Naive thymus-derived CD4-positive, alpha-beta T cell (primary cell): Measurements from ENCODE around the gene RP2. TPM values are rescaled to one million over a fixed set of nuclear protein-coding genes. Genes with fewer than 3 reads are reported as not detected.

ENCODE experiments used
- ATAC-seq: fragments of 150-1000 bp; cut with Tn5 transposase; 2 replicates; pipeline ENCODE4 v1.10.0; 2021; ENCODE audit warnings: mild to moderate bottlenecking, moderate library complexity
- CTCF ChIA-PET: fragments of 350-600 bp; sonication (Branson Sonifier 250); formaldehyde crosslinking; loops from one replicate; lab custom pipeline; 2021; ENCODE audit warnings: antibody characterized with exemption; lab: Charles Lee
- POLR2A ChIA-PET: fragments of 350-600 bp; sonication (Branson Sonifier 250); formaldehyde crosslinking; loops from one replicate; lab custom pipeline; 2021; ENCODE audit warnings: antibody characterized with exemption, inconsistent platforms; lab: Charles Lee
- DNase-seq, 9 donors: peaks; one replicate each; pipeline versions ENCODE4 v3.0.0 to v3.0.0-alpha.2; 2020 to 2022; ENCODE audit warnings: mixed read lengths in 1 of 9
- H3K27ac ChIP-seq: one replicate; pipeline ENCODE4 v1.7.0; 2013; ENCODE audit warnings: mild to moderate bottlenecking, low read depth, low read length, moderate library complexity
- H3K27me3 ChIP-seq, 2 donors: one replicate each; pipeline ENCODE4 v1.7.0; 2013; ENCODE audit warnings: low read length in 2 of 2, mild to moderate bottlenecking in 2 of 2, moderate library complexity in 2 of 2; ENCODE audit not compliant: control insufficient read depth in 2 of 2, insufficient read depth in 2 of 2
- H3K36me3 ChIP-seq, 3 experiments: 1 replicate in 2 of 3; 2 replicates in 1 of 3; pipeline ENCODE4 v1.7.0; 2013; ENCODE audit warnings: low read length in 3 of 3, mild to moderate bottlenecking in 3 of 3, moderate library complexity in 1 of 3; ENCODE audit not compliant: insufficient read depth in 3 of 3, control insufficient read depth in 2 of 3
- H3K4me1 ChIP-seq, 2 donors: one replicate each; pipeline ENCODE4 v1.7.0; 2013; ENCODE audit warnings: low read length in 2 of 2, mild to moderate bottlenecking in 2 of 2, moderate library complexity in 1 of 2; ENCODE audit not compliant: control insufficient read depth in 2 of 2, insufficient read depth in 2 of 2
- H3K4me3 ChIP-seq: 2 replicates; pipeline ENCODE4 v1.7.0; 2013; ENCODE audit warnings: mild to moderate bottlenecking, low read length
- H3K9me3 ChIP-seq, 3 experiments: 1 replicate in 2 of 3; 2 replicates in 1 of 3; pipeline ENCODE4 v1.7.0; 2013; ENCODE audit warnings: low read length in 3 of 3; ENCODE audit not compliant: control insufficient read depth in 2 of 3
- H3K27ac Mint-ChIP-seq, 9 donors: one replicate each; pipeline ENCODE4 v1.8.0; 2020 to 2022; ENCODE audit warnings: mixed read lengths in 9 of 9, mild to moderate bottlenecking in 8 of 9, moderate library complexity in 5 of 9, inconsistent platforms in 2 of 9
- H3K27me3 Mint-ChIP-seq, 5 donors: one replicate each; pipeline ENCODE4 v1.8.0; 2021 to 2022; ENCODE audit warnings: mixed read lengths in 5 of 5, mild to moderate bottlenecking in 1 of 5
- H3K36me3 Mint-ChIP-seq, 5 donors: one replicate each; pipeline ENCODE4 v1.8.0; 2020 to 2022; ENCODE audit warnings: mixed read lengths in 5 of 5, mild to moderate bottlenecking in 3 of 5, inconsistent platforms in 1 of 5
- H3K4me1 Mint-ChIP-seq, 7 donors: one replicate each; pipeline ENCODE4 v1.8.0; 2020 to 2022; ENCODE audit warnings: mixed read lengths in 7 of 7, mild to moderate bottlenecking in 3 of 7, inconsistent platforms in 1 of 7
- H3K4me3 Mint-ChIP-seq, 10 donors: one replicate each; pipeline ENCODE4 v1.8.0; 2020 to 2022; ENCODE audit warnings: mild to moderate bottlenecking in 10 of 10, mixed read lengths in 10 of 10, moderate library complexity in 6 of 10, inconsistent platforms in 2 of 10
- H3K9me3 Mint-ChIP-seq, 11 donors: one replicate each; pipeline ENCODE4 v1.8.0; 2020 to 2022; ENCODE audit warnings: mixed read lengths in 11 of 11, mild to moderate bottlenecking in 4 of 11, inconsistent platforms in 1 of 11, moderate library complexity in 1 of 11
- intact Hi-C, 2 donors: fragments of 100-400 bp; cut with micrococcal nuclease; formaldehyde crosslinking; loops; one replicate each; pipeline ENCODE4 v1.15.1; 2023
- polyA plus RNA-seq, 2 donors: library from polyadenylated mRNA; unstranded; fragments of 300-500 nt; fragmentation: Illumina TruSeq; gene quantifications; one replicate each; pipeline ENCODE4 v1.2.3, GENCODE V29; 2021
- total RNA-seq, 6 experiments: library from RNA in 5 of 6; stranded (reverse) in 5 of 6; gene quantifications; 1 replicate in 5 of 6; 2 replicates in 1 of 6; pipeline ENCODE4 v1.2.3 and lab custom pipeline; 2021 to 2026

RP2 gene
- total and polyA plus RNA-seq, 7 experiments from 2014 or later: 3.2 to 14.5 (median 6.2) TPM

GRCh38 chrX:46838974-46839480 lies 2.2 kb downstream of the RP2 start:
- intact Hi-C loops: loop anchor here in 1 of 2 donors (5.0 to 10.0 kb wide), 2 partner anchors 987 to 1636 kb away; partner anchors contain the start of genes FTSJ1 and SLC38A5
- peaks cover 0 to 32% (median 12%) of the 10 kb centered on the region in 7 donors for H3K4me1 Mint-ChIP-seq
- Histone ChIP-seq H3K4me3 (no peak overlapping the region), H3K27ac (no peak overlapping the region), H3K4me1 (no peaks in the 10 kb centered on the region), H3K9me3 (no peaks in the 10 kb centered on the region), H3K36me3 (peaks cover 0 to 6% (median 0%) of the 10 kb centered on the region in 3 experiments), H3K27me3 (no peaks in the 10 kb centered on the region)
- peaks cover 0 to 1% (median 0%) of the 10 kb centered on the region in 11 donors for H3K9me3 Mint-ChIP-seq
- ChIA-PET POLR2A (interaction anchor here (0.6 kb wide), 1 partner anchor 1809 kb away, joined by 3 read pairs; no protein-coding TSS in a partner anchor), CTCF (no interaction called here)
- H3K36me3 Mint-ChIP-seq: peaks cover 0 to 2% (median 0%) of the 10 kb centered on the region in 5 donors
- H3K27ac Mint-ChIP-seq: no peak overlapping the region
- H3K27me3 Mint-ChIP-seq: no peaks in the 10 kb centered on the region
- peak overlapping the region in 2 of 10 donors; percentile 98 to 99 for H3K4me3 Mint-ChIP-seq
- DNase-seq (no peak), ATAC-seq (no peak)

DNA sequence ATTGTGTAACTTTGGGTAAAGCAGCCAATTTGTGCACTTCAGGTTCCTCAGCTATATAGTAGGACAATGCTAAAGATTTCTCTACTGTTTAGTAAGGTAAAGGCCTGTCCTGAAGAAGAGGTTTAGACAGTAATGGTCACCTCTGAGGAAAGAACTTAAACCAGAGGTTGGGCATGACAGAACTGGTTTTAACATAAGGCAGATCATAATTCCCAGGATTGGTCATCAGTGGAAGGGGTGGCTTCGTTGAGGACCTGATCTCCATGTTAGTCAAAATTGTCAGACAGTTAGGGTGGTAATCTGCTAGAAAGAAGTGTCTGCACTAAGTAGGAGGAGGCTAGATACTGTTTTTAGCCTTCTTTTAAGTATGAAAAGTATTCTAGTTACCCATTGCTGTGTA lies 4.1 kb downstream of the RP2 start:
- intact Hi-C loops: no loop called here
- Mint-ChIP-seq H3K27me3 (no peaks in the 10 kb centered on the region), H3K4me3 (no peak overlapping the region), H3K4me1 (peaks cover 0 to 32% (median 12%) of the 10 kb centered on the region in 7 donors), H3K9me3 (peaks cover 0 to 1% (median 0%) of the 10 kb centered on the region in 11 donors), H3K36me3 (peaks cover 0 to 5% (median 0%) of the 10 kb centered on the region in 5 donors), H3K27ac (no peak overlapping the region)
- POLR2A ChIA-PET: interaction anchor here (0.5 kb wide), 1 partner anchor 11 kb away, joined by 3 read pairs; no protein-coding TSS in a partner anchor
- DNase-seq (no peak), ATAC-seq (no peak)
- Histone ChIP-seq H3K9me3 (no peaks in the 10 kb centered on the region), H3K4me1 (no peaks in the 10 kb centered on the region), H3K36me3 (peaks cover 0 to 6% (median 0%) of the 10 kb centered on the region in 3 experiments), H3K27me3 (no peaks in the 10 kb centered on the region), H3K27ac (no peak overlapping the region), H3K4me3 (no peak overlapping the region)
- CTCF ChIA-PET: no interaction called here

GRCh38 chrX:46841346-46841745 lies 4.5 kb downstream of the RP2 start:
- intact Hi-C loops: no loop called here
- CTCF ChIA-PET: no interaction called here
- Mint-ChIP-seq H3K9me3 (peaks cover 0 to 1% (median 0%) of the 10 kb centered on the region in 11 donors), H3K27ac (no peak overlapping the region), H3K27me3 (no peaks in the 10 kb centered on the region), H3K36me3 (peaks cover 0 to 5% (median 0%) of the 10 kb centered on the region in 5 donors), H3K4me1 (peaks cover 0 to 32% (median 12%) of the 10 kb centered on the region in 7 donors), H3K4me3 (peak overlapping the region in 1 of 10 donors; percentile 11)
- no peaks in the 10 kb centered on the region for H3K9me3 ChIP-seq
- no peak for DNase-seq
- H3K27me3 ChIP-seq: no peaks in the 10 kb centered on the region
- POLR2A ChIA-PET: interaction anchor here (0.5 kb wide), 1 partner anchor 10 kb away, joined by 3 read pairs; no protein-coding TSS in a partner anchor
- H3K36me3 ChIP-seq: peaks cover 0 to 6% (median 0%) of the 10 kb centered on the region in 3 experiments
- no peak overlapping the region for H3K4me3 ChIP-seq
- H3K27ac ChIP-seq: no peak overlapping the region
- no peaks in the 10 kb centered on the region for H3K4me1 ChIP-seq
- ATAC-seq: no peak

- POLR2A ChIA-PET: no interaction called here
Measured at GRCh38 chrX:46844913-46845312, 8.1 kb downstream of the RP2 start.

GRCh38 chrX:46849933-46850332 lies 13.1 kb downstream of the RP2 start:
- intact Hi-C loops: no loop called here
- Mint-ChIP-seq H3K4me3 (no peak overlapping the region), H3K36me3 (peaks cover 0 to 12% (median 5%) of the 10 kb centered on the region in 5 donors), H3K9me3 (peaks cover 0 to 3% (median 0%) of the 10 kb centered on the region in 11 donors), H3K27ac (no peak overlapping the region), H3K4me1 (peaks cover 3 to 9% (median 5%) of the 10 kb centered on the region in 7 donors), H3K27me3 (no peaks in the 10 kb centered on the region)
- DNase-seq (no peak), ATAC-seq (no peak)
- POLR2A ChIA-PET: interaction anchor here (1.3 kb wide), 1 partner anchor 12 kb away, joined by 4 read pairs; no protein-coding TSS in a partner anchor
- no peaks in the 10 kb centered on the region for H3K9me3 ChIP-seq
- no peaks in the 10 kb centered on the region for H3K27me3 ChIP-seq
- H3K27ac ChIP-seq: no peak overlapping the region
- CTCF ChIA-PET: no interaction called here
- no peak overlapping the region for H3K4me3 ChIP-seq
- H3K36me3 ChIP-seq: no peaks in the 10 kb centered on the region
- no peaks in the 10 kb centered on the region for H3K4me1 ChIP-seq

More at GRCh38 chrX:46844913-46845312, 8.1 kb downstream of the RP2 start:
- DNase-seq: no peak
- no peaks in the 10 kb centered on the region for H3K36me3 ChIP-seq
- Mint-ChIP-seq H3K4me1 (peaks cover 0 to 17% (median 11%) of the 10 kb centered on the region in 7 donors), H3K9me3 (no peaks in the 10 kb centered on the region), H3K36me3 (peaks cover 0 to 5% (median 0%) of the 10 kb centered on the region in 5 donors), H3K27ac (no peak overlapping the region), H3K4me3 (no peak overlapping the region), H3K27me3 (no peaks in the 10 kb centered on the region)
- no peaks in the 10 kb centered on the region for H3K9me3 ChIP-seq
- H3K4me1 ChIP-seq: no peaks in the 10 kb centered on the region
- H3K27me3 ChIP-seq: no peaks in the 10 kb centered on the region
- ATAC-seq: no peak
- H3K27ac ChIP-seq: no peak overlapping the region
- H3K4me3 ChIP-seq: no peak overlapping the region
- CTCF ChIA-PET: no interaction called here
- intact Hi-C loops: no loop called here

GRCh38 chrX:46850771-46851170 lies 13.9 kb downstream of the RP2 start:
- no peaks in the 10 kb centered on the region for H3K27me3 ChIP-seq
- Mint-ChIP-seq H3K36me3 (peaks cover 0 to 12% (median 5%) of the 10 kb centered on the region in 5 donors), H3K4me1 (peaks cover 3 to 9% (median 5%) of the 10 kb centered on the region in 7 donors), H3K4me3 (no peak overlapping the region), H3K27ac (no peak overlapping the region), H3K9me3 (peaks cover 0 to 3% (median 0%) of the 10 kb centered on the region in 11 donors), H3K27me3 (no peaks in the 10 kb centered on the region)
- DNase-seq (no peak), ATAC-seq (no peak)
- no peaks in the 10 kb centered on the region for H3K9me3 ChIP-seq
- CTCF ChIA-PET: no interaction called here
- intact Hi-C loops: no loop called here
- H3K4me1 ChIP-seq: no peaks in the 10 kb centered on the region
- no peak overlapping the region for H3K4me3 ChIP-seq
- no peaks in the 10 kb centered on the region for H3K36me3 ChIP-seq
- POLR2A ChIA-PET: interaction anchor here (1.3 kb wide), 1 partner anchor 13 kb away, joined by 4 read pairs; no protein-coding TSS in a partner anchor
- H3K27ac ChIP-seq: no peak overlapping the region
